Upper lobe of left lung (tissue), 4 donors: ENCODE results near the gene PLIN3.

Experiments
- CTCF ChIP-seq, 6 experiments: fragments of 450-650 bp in 4 of 6; fragments of 200-600 bp in 2 of 6; sonication (generic) in 2 of 6; IDR thresholded peaks; one replicate each; pipeline ENCODE4 v1.5.1; 2016 to 2019; ENCODE audit warnings: antibody characterized with exemption in 6 of 6
- EP300 ChIP-seq, 4 donors: sonication (generic); formaldehyde crosslinking; IDR thresholded peaks; one replicate each; pipeline ENCODE4 v1.5.1; 2017; ENCODE audit warnings: antibody characterized with exemption in 4 of 4, control low read depth in 2 of 4

- TF ChIP-seq CTCF (IDR thresholded peaks at IDR 0.05), result peak; percentile 78 to 91 (median 87)
- TF ChIP-seq EP300 (IDR thresholded peaks at IDR 0.05), result no peak
Observed at GRCh38 chr19:4851551-4852290, 15.7 kb downstream of the PLIN3 start.
